K562 (cell line): ENCODE measurements around the gene BPI. TPM values are rescaled to one million over a fixed set of nuclear protein-coding genes. Genes with fewer than 3 reads are reported as not detected.

ENCODE experiments used
- ATAC-seq: fragments of 200-7000 bp; cut with Tn5 transposase; 3 replicates; pipeline ENCODE4 v1.9.1; 2020; ENCODE audit warnings: moderate library complexity
- BruUV-seq: library from RNA; stranded (reverse); fragments of 400-500 nt; replicated peaks from 2 replicates; lab custom pipeline; 2021; lab: Mats Ljungman, UMichigan
- CTCF ChIA-PET: fragments of 300-600 bp; formaldehyde crosslinking; extraction: SDS; loops from one replicate; lab custom pipeline; 2021; ENCODE audit warnings: low intra/inter-chr PET ratio; lab: Yijun Ruan, JAX
- POLR2A ChIA-PET: fragments of 300-600, 350-650 bp; sonication (Branson Sonifier 250); formaldehyde crosslinking; extraction: SDS; loops from one replicate; lab custom pipeline; 2021; ENCODE audit warnings: antibody characterized with exemption, inconsistent platforms; lab: Yijun Ruan, JAX
- DNase-seq, 4 experiments: peaks; one replicate each; pipeline versions ENCODE4 v3.0.0 to v3.0.0-alpha.2; 2011 to 2018; ENCODE audit warnings: low spot score in 3 of 4, mixed read lengths in 3 of 4; ENCODE audit errors: extremely low read depth in 1 of 4
- FAIRE-seq: peaks from 2 replicates; lab custom pipeline; 2011; peaks lifted over from hg19 to GRCh38; lab: Jason Lieb, UNC
- H2AFZ ChIP-seq: 2 replicates; pipeline ENCODE4 v1.6.0; 2011; ENCODE audit warnings: low read depth, low read length, control low read depth, inconsistent platforms
- H3K27ac ChIP-seq: fragments of 200-600 bp; 3 replicates; pipeline ENCODE4 v1.8.0; 2011; ENCODE audit warnings: low read depth, mild to moderate bottlenecking, control low read depth, inconsistent platforms, low read length, moderate library complexity, mixed read lengths; ENCODE audit errors: extremely low read depth
- H3K27me3 ChIP-seq, 2 experiments: fragments of 300-600 bp in 1 of 2; 2 replicates in 1 of 2; 3 replicates in 1 of 2; pipeline versions ENCODE4 v1.6.0 to v1.8.0; 2011; ENCODE audit warnings: inconsistent platforms in 2 of 2, low read length in 2 of 2, mild to moderate bottlenecking in 1 of 2, mixed read lengths in 1 of 2, moderate library complexity in 1 of 2; ENCODE audit not compliant: control insufficient read depth in 2 of 2, insufficient read depth in 2 of 2
- H3K36me3 ChIP-seq: fragments of 300-600 bp; 3 replicates; pipeline ENCODE4 v1.8.0; 2011; ENCODE audit warnings: mild to moderate bottlenecking, low read length, inconsistent platforms; ENCODE audit not compliant: control insufficient read depth, insufficient read depth
- H3K4me1 ChIP-seq, 2 experiments: fragments of 200-600 bp in 1 of 2; replicated peaks in 1 of 2; 2 replicates in 1 of 2; 3 replicates in 1 of 2; pipeline versions ENCODE4 v1.5.1 to v1.8.0; 2011; ENCODE audit warnings: inconsistent platforms in 2 of 2, low read length in 2 of 2, mild to moderate bottlenecking in 1 of 2, mixed read lengths in 1 of 2, moderate library complexity in 1 of 2; ENCODE audit not compliant: control insufficient read depth in 2 of 2, insufficient read depth in 2 of 2
- H3K4me2 ChIP-seq: 2 replicates; pipeline ENCODE4 v1.6.1; 2011; ENCODE audit warnings: low read length, control low read depth, inconsistent platforms, mixed read lengths; ENCODE audit not compliant: insufficient read depth
- H3K4me3 ChIP-seq: fragments of 200-600 bp; sonication (generic), shearing (Covaris generic); 2 replicates; pipeline ENCODE4 v1.5.1; 2016; ENCODE audit warnings: control low read depth, inconsistent platforms
- H3K79me2 ChIP-seq: fragments of 200-600 bp; 3 replicates; pipeline ENCODE4 v1.8.0; 2011; ENCODE audit warnings: low read length, inconsistent platforms; ENCODE audit not compliant: control insufficient read depth, insufficient read depth
- H3K9ac ChIP-seq, 2 experiments: 2 replicates each; pipeline versions ENCODE4 v1.6.0 to v1.6.1; 2011; ENCODE audit warnings: low read depth in 2 of 2, low read length in 2 of 2, control low read depth in 1 of 2, inconsistent platforms in 1 of 2, mild to moderate bottlenecking in 1 of 2, mixed read lengths in 1 of 2; ENCODE audit not compliant: insufficient read depth in 1 of 2
- H3K9me1 ChIP-seq: one replicate; pipeline ENCODE4 v1.6.0; 2011; ENCODE audit warnings: inconsistent platforms, mild to moderate bottlenecking, low read length, moderate library complexity; ENCODE audit not compliant: control insufficient read depth, insufficient read depth
- H3K9me3 ChIP-seq: replicated peaks from 2 replicates; pipeline ENCODE4 v1.5.1; 2011; ENCODE audit warnings: low read depth, low read length, inconsistent platforms; ENCODE audit not compliant: control insufficient read depth, insufficient read depth
- H4K20me1 ChIP-seq: replicated peaks from 2 replicates; pipeline ENCODE4 v1.6.1; 2011; ENCODE audit warnings: low read length, inconsistent platforms, mixed read lengths; ENCODE audit not compliant: control insufficient read depth, insufficient read depth
- ARID4B ChIP-seq: sonication (generic); formaldehyde crosslinking; IDR thresholded peaks from 2 replicates; pipeline ENCODE4 v1.8.0; 2022; ENCODE audit warnings: mild to moderate bottlenecking, missing genetic modification reagents
- CHD4 ChIP-seq: fragments of 200-600 bp; sonication (generic); IDR thresholded peaks from 3 replicates; pipeline ENCODE4 v1.6.1; 2012; ENCODE audit warnings: low read depth, mild to moderate bottlenecking, mixed read lengths, low read length, inconsistent platforms; ENCODE audit not compliant: insufficient read depth, insufficient replicate concordance, poor library complexity, severe bottlenecking
- HDGF ChIP-seq: fragments of 450-650 bp; IDR thresholded peaks from 2 replicates; pipeline ENCODE4 v1.6.1; 2016
- POLR2B ChIP-seq: fragments of 450-650 bp; IDR thresholded peaks from 2 replicates; pipeline ENCODE4 v1.6.1; 2018; ENCODE audit warnings: low read depth; ENCODE audit not compliant: partially characterized antibody
- PURB ChIP-seq: sonication (generic); formaldehyde crosslinking; IDR thresholded peaks from 2 replicates; pipeline ENCODE4 v1.9.0; 2021; ENCODE audit warnings: low read depth, mild to moderate bottlenecking, missing genetic modification reagents
- SIN3A ChIP-seq, 2 experiments: fragments of 150-350 bp in 1 of 2; IDR thresholded peaks; 2 replicates each; pipeline ENCODE4 v1.6.1; 2011 to 2016; ENCODE audit warnings: borderline replicate concordance in 2 of 2, low read depth in 2 of 2, low read length in 2 of 2, mild to moderate bottlenecking in 2 of 2, moderate library complexity in 2 of 2; ENCODE audit not compliant: control insufficient read depth in 1 of 2
- SMAD1 ChIP-seq: fragments of 150-350 bp; IDR thresholded peaks from 2 replicates; pipeline ENCODE4 v1.6.1; 2014; ENCODE audit warnings: low read length, low read depth; ENCODE audit not compliant: partially characterized antibody
- TCF7L2 ChIP-seq: fragments of 150-350 bp; IDR thresholded peaks from 2 replicates; pipeline ENCODE4 v1.6.1; 2016; ENCODE audit warnings: low read depth, mild to moderate bottlenecking, low read length, moderate library complexity
- TOE1 ChIP-seq, 2 experiments: fragments of 450-650 bp in 1 of 2; sonication (generic) in 1 of 2; formaldehyde crosslinking in 1 of 2; IDR thresholded peaks; 2 replicates each; pipeline versions ENCODE4 v1.7.1 to v1.8.0; 2016 to 2022; ENCODE audit warnings: borderline replicate concordance in 2 of 2, mild to moderate bottlenecking in 2 of 2, antibody characterized with exemption in 1 of 2, inconsistent platforms in 1 of 2, low read depth in 1 of 2, missing genetic modification reagents in 1 of 2, moderate library complexity in 1 of 2
- ZNF121 ChIP-seq: sonication (generic); formaldehyde crosslinking; conservative IDR thresholded peaks from 2 replicates; pipeline ENCODE4 v1.8.0; 2022; ENCODE audit warnings: missing genetic modification reagents
- ZNF511 ChIP-seq: sonication (generic); formaldehyde crosslinking; IDR thresholded peaks from 2 replicates; pipeline ENCODE4 v1.8.0; 2022; ENCODE audit warnings: mild to moderate bottlenecking, missing genetic modification reagents
- ZNF551 ChIP-seq: fragments of 250-450 bp; sonication (Bioruptor Pico); IDR thresholded peaks from 2 replicates; pipeline ENCODE4 v1.5.0; 2021; ENCODE audit warnings: mild to moderate bottlenecking, moderate library complexity
- ZNF644 ChIP-seq: fragments of 200-800 bp; sonication (Bioruptor generic); IDR thresholded peaks from 2 replicates; pipeline ENCODE4 v1.6.1; 2016; ENCODE audit warnings: low read depth, missing genetic modification characterization, missing compliant biosample characterization
- ZSCAN29 ChIP-seq: fragments of 450-650 bp; IDR thresholded peaks from 2 replicates; pipeline ENCODE4 v1.6.1; 2017
- WGBS: fragments of 100-300 bp; shearing (Covaris generic); methylation state at CpG from one replicate; pipeline ENCODE4 v1.1.6; 2016; ENCODE audit warnings: low coverage, mixed read lengths; ENCODE audit not compliant: insufficient coverage; ENCODE audit errors: missing lambda C conversion rate; 5-methylcytosine and 5-hydroxymethylcytosine counted together
- in situ Hi-C: fragments of 300-500 bp; cut with MboI; formaldehyde crosslinking; loops from 4 replicates; pipeline ENCODE4 v1.15.0; 2018; ENCODE audit warnings: inconsistent platforms, mixed read lengths
- intact Hi-C: fragments of 100-400 bp; cut with micrococcal nuclease; formaldehyde crosslinking; loops from 2 replicates; pipeline ENCODE4 v1.14.2; 2022
- polyA plus RNA-seq, 8 experiments: library from polyadenylated mRNA; depleted of rRNA in 4 of 8; stranded (reverse) in 5 of 8; unstranded in 3 of 8; fragments of >200 nt; fragmentation: Nextera tagmentation in 2 of 8; fragmentation: Illumina TruSeq in 1 of 8; extraction: Ambion mirVana in 2 of 8; extraction: Trizol in 1 of 8; gene quantifications; 2 replicates each; pipeline versions ENCODE4 v1.2.1 to v1.2.3, GENCODE V29; 2011 to 2014; ENCODE audit warnings: inconsistent platforms in 1 of 8, missing spikeins in 1 of 8
- total RNA-seq, 7 experiments: library from RNA; depleted of rRNA in 6 of 7; stranded (reverse); fragments of >200 nt in 6 of 7; fragmentation: Illumina TruSeq in 2 of 7; extraction: Trizol in 2 of 7; gene quantifications; 2 replicates each; pipeline versions ENCODE4 v1.2.1 to v1.2.3, GENCODE V29; 2011 to 2021; ENCODE audit warnings: low replicate concordance in 1 of 7
- TF ChIP-seq, protein P1 (sequence below): fragments of 250-450 bp; sonication (Bioruptor Pico); IDR thresholded peaks from 2 replicates; pipeline ENCODE4 v1.9.0; 2021; ENCODE audit warnings: mild to moderate bottlenecking, inconsistent platforms

The BPI gene
- total and polyA plus RNA-seq, 9 of the 15 experiments (the other 6 are each of a cell fraction or from before 2014, with no cell fraction given): not detected

- Histone ChIP-seq H2AFZ (no peak overlapping the region), H3K79me2 (no peaks in the 10 kb centered on the region), H3K4me2 (no peak overlapping the region), H3K9me3 (0 out of 2 replicates have a peak, but pooled peaks cover 6% of the 10 kb centered on the region), H3K4me1 (no peaks in the 10 kb centered on the region), H3K36me3 (no peaks in the 10 kb centered on the region), H3K27ac (no peak overlapping the region), H3K27me3 (peaks cover 10 to 14% of the 10 kb centered on the region in 2 experiments), H4K20me1 (no peaks in the 10 kb centered on the region), H3K4me3 (no peak overlapping the region), H3K9me1 (no peaks in the 10 kb centered on the region), H3K9ac (no peak overlapping the region)
- 0% methylated on average over 3 of the region's 3 CpGs for WGBS
- ATAC-seq (no peak), DNase-seq (no peak), FAIRE-seq (no peak)
- intact Hi-C loops (no loop called here), in situ Hi-C loops (no loop called here)
- CTCF ChIA-PET: no interaction called here
- no TSS peak for BruUV-seq
- POLR2A ChIA-PET: no interaction called here
- TF ChIP-seq TCF7L2: no peak
- no peak for TF ChIP-seq ZNF551
- TF ChIP-seq CHD4: no peak
- TF ChIP-seq POLR2B: no peak
- TF ChIP-seq ZNF121 (CRISPR knock-in tag): no peak
- no peak for TF ChIP-seq TOE1 (IDR thresholded peaks at IDR 0.05; ENCODE audit: borderline replicate concordance)
- no peak for TF ChIP-seq TOE1 (CRISPR knock-in tag; IDR thresholded peaks at IDR 0.05; ENCODE audit: borderline replicate concordance, low read depth)
- no peak for TF ChIP-seq SIN3A (IDR thresholded peaks at IDR 0.05; ENCODE audit: borderline replicate concordance in 2 of 2, control insufficient read depth in 1 of 2, low read depth in 2 of 2, low read length in 2 of 2)
- TF ChIP-seq PURB: no peak
- no peak for TF ChIP-seq ZSCAN29
- no peak for TF ChIP-seq ZNF511 (CRISPR knock-in tag)
- TF ChIP-seq ZNF644 (tag): no peak
- TF ChIP-seq, protein P1, sequence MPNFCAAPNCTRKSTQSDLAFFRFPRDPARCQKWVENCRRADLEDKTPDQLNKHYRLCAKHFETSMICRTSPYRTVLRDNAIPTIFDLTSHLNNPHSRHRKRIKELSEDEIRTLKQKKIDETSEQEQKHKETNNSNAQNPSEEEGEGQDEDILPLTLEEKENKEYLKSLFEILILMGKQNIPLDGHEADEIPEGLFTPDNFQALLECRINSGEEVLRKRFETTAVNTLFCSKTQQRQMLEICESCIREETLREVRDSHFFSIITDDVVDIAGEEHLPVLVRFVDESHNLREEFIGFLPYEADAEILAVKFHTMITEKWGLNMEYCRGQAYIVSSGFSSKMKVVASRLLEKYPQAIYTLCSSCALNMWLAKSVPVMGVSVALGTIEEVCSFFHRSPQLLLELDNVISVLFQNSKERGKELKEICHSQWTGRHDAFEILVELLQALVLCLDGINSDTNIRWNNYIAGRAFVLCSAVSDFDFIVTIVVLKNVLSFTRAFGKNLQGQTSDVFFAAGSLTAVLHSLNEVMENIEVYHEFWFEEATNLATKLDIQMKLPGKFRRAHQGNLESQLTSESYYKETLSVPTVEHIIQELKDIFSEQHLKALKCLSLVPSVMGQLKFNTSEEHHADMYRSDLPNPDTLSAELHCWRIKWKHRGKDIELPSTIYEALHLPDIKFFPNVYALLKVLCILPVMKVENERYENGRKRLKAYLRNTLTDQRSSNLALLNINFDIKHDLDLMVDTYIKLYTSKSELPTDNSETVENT: no peak
- TF ChIP-seq HDGF: no peak
- no peak for TF ChIP-seq SMAD1
- TF ChIP-seq ARID4B: no peak
Measured at GRCh38 chr20:38311091-38311490, 7.1 kb downstream of the BPI start.
